Neural progenitor cell (in vitro differentiated cells): ENCODE data around the gene RSPO3. TPM values are rescaled to one million over a fixed set of nuclear protein-coding genes. Genes with fewer than 3 reads are reported as not detected.

ENCODE experiments used
- DNase-seq: peaks from one replicate; pipeline ENCODE4 v3.0.0-alpha.2; 2016; ENCODE audit warnings: low spot score
- H2AFZ ChIP-seq: fragments of 200-600 bp; sonication (generic); replicated peaks from 2 replicates; pipeline ENCODE4 v1.6.1; 2016; ENCODE audit warnings: antibody characterized with exemption
- H3F3A ChIP-seq: fragments of 200-600 bp; sonication (generic); 2 replicates; pipeline ENCODE4 v1.6.1; 2016; ENCODE audit warnings: antibody characterized with exemption, low read depth
- H3K27ac ChIP-seq: fragments of 200-600 bp; sonication (generic); 2 replicates; pipeline ENCODE4 v1.5.1; 2016; ENCODE audit warnings: mild to moderate bottlenecking
- H3K27me3 ChIP-seq: fragments of 200-600 bp; sonication (generic); 2 replicates; pipeline ENCODE4 v1.6.1; 2016; ENCODE audit warnings: mild to moderate bottlenecking, moderate library complexity
- H3K36me3 ChIP-seq: fragments of 200-600 bp; sonication (generic); 2 replicates; pipeline ENCODE4 v1.5.1; 2016
- H3K4me1 ChIP-seq: fragments of 200-600 bp; sonication (generic); 2 replicates; pipeline ENCODE4 v1.6.1; 2016; ENCODE audit warnings: mixed run types
- H3K4me2 ChIP-seq: fragments of 200-600 bp; sonication (generic); 2 replicates; pipeline ENCODE4 v1.6.1; 2016
- H3K4me3 ChIP-seq: fragments of 200-600 bp; sonication (generic); 2 replicates; pipeline ENCODE4 v1.5.1; 2016
- H3K79me2 ChIP-seq: fragments of 200-600 bp; sonication (generic); 2 replicates; pipeline ENCODE4 v1.6.1; 2016; ENCODE audit warnings: low read depth
- H3K9ac ChIP-seq: fragments of 200-600 bp; sonication (generic); 2 replicates; pipeline ENCODE4 v1.6.1; 2016
- H3K9me3 ChIP-seq: fragments of 200-600 bp; sonication (generic); 2 replicates; pipeline ENCODE4 v1.5.1; 2016; ENCODE audit warnings: low read depth
- H4K20me1 ChIP-seq: fragments of 200-600 bp; sonication (generic); 2 replicates; pipeline ENCODE4 v1.6.1; 2016; ENCODE audit warnings: low read depth
- H3K27ac Mint-ChIP-seq: 3 replicates; pipeline ENCODE4 v1.8.0; 2021; ENCODE audit warnings: mixed read lengths
- H3K27me3 Mint-ChIP-seq: 2 replicates; pipeline ENCODE4 v1.8.0; 2022; ENCODE audit warnings: low read depth, mild to moderate bottlenecking, inconsistent platforms, moderate library complexity, mixed read lengths; ENCODE audit not compliant: insufficient read depth
- H3K36me3 Mint-ChIP-seq: 3 replicates; pipeline ENCODE4 v1.8.0; 2021; ENCODE audit warnings: mixed read lengths
- H3K4me1 Mint-ChIP-seq: 3 replicates; pipeline ENCODE4 v1.8.0; 2021; ENCODE audit warnings: mixed read lengths
- H3K4me3 Mint-ChIP-seq: 3 replicates; pipeline ENCODE4 v1.8.0; 2021; ENCODE audit warnings: mild to moderate bottlenecking, moderate library complexity, mixed read lengths
- H3K9me3 Mint-ChIP-seq: 3 replicates; pipeline ENCODE4 v1.8.0; 2020; ENCODE audit warnings: mixed read lengths
- CTCF ChIP-seq: fragments of 200-600 bp; sonication (generic); IDR thresholded peaks from 2 replicates; pipeline ENCODE4 v1.5.1; 2017; ENCODE audit warnings: antibody characterized with exemption, mild to moderate bottlenecking
- EZH2 ChIP-seq: fragments of 200-600 bp; sonication (generic); IDR thresholded peaks from 2 replicates; pipeline ENCODE4 v1.6.1; 2017; ENCODE audit warnings: antibody characterized with exemption, mild to moderate bottlenecking, moderate library complexity
- EZH2phosphoT487 ChIP-seq: fragments of 200-600 bp; sonication (generic); IDR thresholded peaks from 2 replicates; pipeline ENCODE4 v1.6.1; 2017; ENCODE audit warnings: antibody characterized with exemption
- total RNA-seq: library from RNA; depleted of rRNA; stranded (reverse); fragments of >200 nt; gene quantifications from 2 replicates; pipeline ENCODE4 v1.2.3, GENCODE V29; 2015; ENCODE audit warnings: low replicate concordance

Gene RSPO3
- total RNA-seq, 1 donor from 2014 or later = 2.4 TPM

- Histone ChIP-seq H3K9me3 (no peaks in the 10 kb centered on the region), H3K9ac (no peak overlapping the region), H3K4me3 (no peak overlapping the region), H4K20me1 (no peaks in the 10 kb centered on the region), H3K27me3 (no peaks in the 10 kb centered on the region), H3K27ac (no peak overlapping the region), H3K4me1 (no peaks in the 10 kb centered on the region), H2AFZ (no peak overlapping the region), H3K4me2 (no peak overlapping the region), H3K79me2 (no peaks in the 10 kb centered on the region), H3F3A (no peaks in the 10 kb centered on the region), H3K36me3 (no peaks in the 10 kb centered on the region)
- H3K4me3 Mint-ChIP-seq = no peak overlapping the region
- H3K27ac Mint-ChIP-seq = no peak overlapping the region
- H3K27me3 Mint-ChIP-seq = no peaks in the 10 kb centered on the region
- H3K4me1 Mint-ChIP-seq = no peaks in the 10 kb centered on the region
- TF ChIP-seq EZH2phosphoT487 (no peak), EZH2 (no peak), CTCF (no peak)
- DNase-seq = no peak
- H3K9me3 Mint-ChIP-seq = no peaks in the 10 kb centered on the region
- H3K36me3 Mint-ChIP-seq = no peaks in the 10 kb centered on the region
These were observed 125.0 kb downstream of the RSPO3 start for GRCh38 chr6:127243501-127243900.

Other genes with a start within 250 kb of the RSPO3 start
- gene RNF146, start 148.2 kb downstream of the RSPO3 start, total RNA-seq = 63.3 and 115 TPM in 2 replicates
- gene ECHDC1, start 224.9 kb downstream of the RSPO3 start, total RNA-seq = 75.9 and 81.9 TPM in 2 replicates